HepG2 (cell line): ENCODE measurements around the gene RCN1. TPM values are rescaled to one million over a fixed set of nuclear protein-coding genes. Genes with fewer than 3 reads are reported as not detected.
"Not testable (repeated sequence)": the region's sequence is repeated elsewhere in the genome, so short reads cannot be mapped to it uniquely, and the experiment has no call there.

Experiments
- ATAC-seq: fragments of 200-7000 bp; cut with Tn5 transposase; 3 replicates; pipeline ENCODE4 v1.9.1; 2020; ENCODE audit warnings: mild to moderate bottlenecking, moderate library complexity
- BruUV-seq: library from RNA; stranded (reverse); fragments of 400-500 nt; replicated peaks from 2 replicates; lab custom pipeline; 2021; lab: Mats Ljungman, UMichigan
- CTCF ChIA-PET: fragments of 300-600 bp; formaldehyde crosslinking; extraction: SDS; loops from one replicate; lab custom pipeline; 2021; ENCODE audit warnings: low total read pairs, inconsistent platforms, low intra/inter-chr PET ratio; lab: Yijun Ruan, JAX
- POLR2A ChIA-PET: fragments of 350-600 bp; sonication (Branson Sonifier 250); formaldehyde crosslinking; loops from one replicate; lab custom pipeline; 2020; ENCODE audit warnings: antibody characterized with exemption, inconsistent platforms; lab: Yijun Ruan, JAX
- DNase-seq: peaks from one replicate; pipeline ENCODE4 v3.0.0-alpha.2; 2015; ENCODE audit warnings: low spot score
- FAIRE-seq: peaks from 3 replicates; lab custom pipeline; 2011; peaks lifted over from hg19 to GRCh38; lab: Jason Lieb, UNC
- H2AFZ ChIP-seq: one replicate; pipeline ENCODE4 v1.6.1; 2011; ENCODE audit warnings: low read length, inconsistent platforms
- H3K27ac ChIP-seq: fragments of 300-600 bp; 3 replicates; pipeline ENCODE4 v1.8.0; 2011; ENCODE audit warnings: mixed run types, mild to moderate bottlenecking, mixed read lengths, low read length, inconsistent platforms; ENCODE audit not compliant: insufficient read depth; ENCODE audit errors: extremely low read length
- H3K27me3 ChIP-seq, 2 experiments: fragments of 200-600 bp in 1 of 2; 2 replicates in 1 of 2; 3 replicates in 1 of 2; pipeline versions ENCODE4 v1.6.0 to v1.8.0; 2011; ENCODE audit warnings: low read length in 2 of 2, mild to moderate bottlenecking in 2 of 2, moderate library complexity in 2 of 2, inconsistent platforms in 1 of 2; ENCODE audit not compliant: insufficient read depth in 2 of 2, control insufficient read depth in 1 of 2
- H3K36me3 ChIP-seq, 2 experiments: fragments of 200-600 bp in 1 of 2; replicated peaks in 1 of 2; 2 replicates in 1 of 2; 3 replicates in 1 of 2; pipeline versions ENCODE4 v1.5.1 to v1.8.0; 2011; ENCODE audit warnings: low read length in 2 of 2, inconsistent platforms in 1 of 2; ENCODE audit not compliant: insufficient read depth in 2 of 2, control insufficient read depth in 1 of 2
- H3K4me1 ChIP-seq: 2 replicates; pipeline ENCODE4 v1.5.1; 2012; ENCODE audit warnings: low read length, inconsistent platforms; ENCODE audit not compliant: insufficient read depth
- H3K4me2 ChIP-seq: 2 replicates; pipeline ENCODE4 v1.6.0; 2011; ENCODE audit warnings: low read depth, low read length, inconsistent platforms
- H3K4me3 ChIP-seq, 3 experiments: fragments of 200-600 bp in 1 of 3; sonication (generic), shearing (Covaris generic) in 1 of 3; replicated peaks in 1 of 3; 2 replicates each; pipeline ENCODE4 v1.5.1; 2011 to 2016; ENCODE audit warnings: low read length in 3 of 3, inconsistent platforms in 2 of 3, low read depth in 2 of 3, mild to moderate bottlenecking in 2 of 3, control low read depth in 1 of 3, mixed read lengths in 1 of 3; ENCODE audit not compliant: insufficient read depth in 1 of 3
- H3K79me2 ChIP-seq: one replicate; pipeline ENCODE4 v1.6.1; 2011; ENCODE audit warnings: low read length, inconsistent platforms; ENCODE audit not compliant: insufficient read depth
- H3K9ac ChIP-seq: 2 replicates; pipeline ENCODE4 v1.6.0; 2011; ENCODE audit warnings: mild to moderate bottlenecking, low read depth, low read length, inconsistent platforms; ENCODE audit not compliant: insufficient read depth
- H3K9me3 ChIP-seq: 2 replicates; pipeline ENCODE4 v1.5.1; 2012; ENCODE audit warnings: mild to moderate bottlenecking, low read length
- H4K20me1 ChIP-seq: 2 replicates; pipeline ENCODE4 v1.6.0; 2011; ENCODE audit warnings: inconsistent platforms, mild to moderate bottlenecking, low read length, moderate library complexity; ENCODE audit not compliant: insufficient read depth
- CREB1 ChIP-seq, 2 experiments: fragments of 450-650 bp in 1 of 2; IDR thresholded peaks; 2 replicates each; pipeline ENCODE4 v1.6.1; 2016 to 2017; ENCODE audit warnings: control low read depth in 1 of 2, mild to moderate bottlenecking in 1 of 2, missing compliant biosample characterization in 1 of 2, missing genetic modification characterization in 1 of 2
- FOXJ3 ChIP-seq: sonication (generic); formaldehyde crosslinking; IDR thresholded peaks from 2 replicates; pipeline ENCODE4 v1.4.0; 2020; ENCODE audit warnings: missing genetic modification reagents, mild to moderate bottlenecking, borderline replicate concordance
- FOXP1 ChIP-seq, 2 experiments: fragments of 450-650 bp in 1 of 2; IDR thresholded peaks; 2 replicates each; pipeline ENCODE4 v1.6.1; 2017 to 2018; ENCODE audit warnings: antibody characterized with exemption in 1 of 2
- GFI1 ChIP-seq: sonication (generic); formaldehyde crosslinking; IDR thresholded peaks from 2 replicates; pipeline ENCODE4 v1.5.0; 2020; ENCODE audit warnings: missing genetic modification reagents, mild to moderate bottlenecking, borderline replicate concordance
- JDP2 ChIP-seq: sonication (generic); formaldehyde crosslinking; IDR thresholded peaks from 2 replicates; pipeline ENCODE4 v1.8.1; 2022; ENCODE audit warnings: missing genetic modification reagents, borderline replicate concordance
- POLR2AphosphoS5 ChIP-seq: IDR thresholded peaks from 2 replicates; pipeline ENCODE4 v1.6.1; 2012; ENCODE audit warnings: low read depth, low read length
- TBL1XR1 ChIP-seq: fragments of 150-350 bp; IDR thresholded peaks from 2 replicates; pipeline ENCODE4 v1.6.1; 2014; ENCODE audit warnings: borderline replicate concordance, low read length; ENCODE audit not compliant: partially characterized antibody
- ZFY ChIP-seq: sonication (generic); formaldehyde crosslinking; IDR thresholded peaks from 2 replicates; pipeline ENCODE4 v1.4.0; 2020; ENCODE audit warnings: missing genetic modification reagents
- ZNF556 ChIP-seq: sonication (generic); formaldehyde crosslinking; IDR thresholded peaks from 2 replicates; pipeline ENCODE4 v1.4.0; 2020; ENCODE audit warnings: mild to moderate bottlenecking, missing genetic modification reagents, borderline replicate concordance
- ZNF879 ChIP-seq: sonication (generic); formaldehyde crosslinking; IDR thresholded peaks from 2 replicates; pipeline ENCODE4 v1.8.1; 2023; ENCODE audit warnings: missing genetic modification reagents
- WGBS: methylation state at CpG from one replicate; pipeline ENCODE4 v1.1.6; 2017; ENCODE audit warnings: low lambda C conversion rate; 5-methylcytosine and 5-hydroxymethylcytosine counted together
- in situ Hi-C: cut with HindIII; loops from 2 replicates; pipeline ENCODE4 v1.10.0; 2017; ENCODE audit warnings: low pct_unique_long_range_greater_than_20kb; ENCODE audit not compliant: extremely low pct_ligation_motif_present
- intact Hi-C: fragments of 100-400 bp; cut with micrococcal nuclease; formaldehyde crosslinking; loops from one replicate; pipeline ENCODE4 v1.10.0; 2022; ENCODE audit not compliant: unreplicated experiment
- polyA plus RNA-seq, 8 experiments: library from polyadenylated mRNA; depleted of rRNA in 3 of 8; stranded (reverse) in 7 of 8; unstranded in 1 of 8; fragments of >200 nt; fragmentation: Illumina TruSeq in 4 of 8; extraction: Trizol in 4 of 8; gene quantifications; 2 replicates each; pipeline versions ENCODE4 v1.2.1 to v1.2.3, GENCODE V29; 2011 to 2016; ENCODE audit warnings: low read depth in 4 of 8, missing spikeins in 1 of 8, mixed read lengths in 1 of 8; ENCODE audit not compliant: insufficient read depth in 1 of 8
- total RNA-seq, 5 experiments: library from RNA; depleted of rRNA; stranded (reverse); fragments of >200 nt; fragmentation: Illumina TruSeq; extraction: Trizol; gene quantifications; 2 replicates each; pipeline ENCODE4 v1.2.3, GENCODE V29; 2016; ENCODE audit warnings: low read depth in 1 of 5
- TF ChIP-seq, protein P1 (sequence below): sonication (generic); formaldehyde crosslinking; IDR thresholded peaks from 2 replicates; pipeline ENCODE4 v1.4.0; 2020; ENCODE audit warnings: missing genetic modification reagents, borderline replicate concordance
- TF ChIP-seq, protein P2 (sequence below): sonication (generic); formaldehyde crosslinking; conservative IDR thresholded peaks from 2 replicates; pipeline ENCODE4 v1.5.0; 2020; ENCODE audit warnings: missing genetic modification reagents
- TF ChIP-seq, protein P3 (sequence below): sonication (generic); formaldehyde crosslinking; IDR thresholded peaks from 2 replicates; pipeline ENCODE4 v1.9.0; 2021; ENCODE audit warnings: missing genetic modification reagents, borderline replicate concordance
- TF ChIP-seq, protein P4 (sequence below): sonication (generic); formaldehyde crosslinking; conservative IDR thresholded peaks from 2 replicates; pipeline ENCODE4 v1.4.0; 2020; ENCODE audit warnings: missing genetic modification reagents

Gene RCN1
- total and polyA plus RNA-seq, 2 of the 13 experiments (the other 11 are each of a cell fraction or from before 2014, with no cell fraction given) = 22.0 to 28.5 TPM

DNA sequence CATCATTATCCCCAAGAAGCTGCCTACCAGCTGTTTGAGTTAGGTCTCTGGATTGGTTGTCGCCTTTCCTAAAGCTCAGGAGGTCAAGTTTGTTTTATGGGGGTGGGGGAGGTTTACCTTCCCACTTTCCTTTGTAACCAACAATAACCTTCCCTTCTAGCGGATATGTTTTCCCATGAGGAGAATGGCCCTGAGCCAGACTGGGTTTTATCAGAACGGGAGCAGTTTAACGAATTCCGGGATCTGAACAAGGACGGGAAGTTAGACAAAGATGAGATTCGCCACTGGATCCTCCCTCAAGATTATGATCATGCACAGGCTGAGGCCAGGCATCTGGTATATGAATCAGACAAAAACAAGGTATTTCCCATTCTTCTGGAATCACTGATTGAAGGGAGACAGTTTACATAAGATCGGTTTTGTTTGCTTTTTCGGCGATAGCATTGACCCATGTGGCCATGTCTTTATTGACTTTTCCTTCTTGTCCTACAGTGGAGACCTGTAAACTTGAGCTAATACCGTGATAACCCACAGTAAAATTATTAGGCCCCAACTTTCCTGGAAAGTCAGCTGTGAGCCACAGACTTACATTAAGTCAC is 12.3 kb downstream of the RCN1 start (continued):
- TF ChIP-seq, protein P1, sequence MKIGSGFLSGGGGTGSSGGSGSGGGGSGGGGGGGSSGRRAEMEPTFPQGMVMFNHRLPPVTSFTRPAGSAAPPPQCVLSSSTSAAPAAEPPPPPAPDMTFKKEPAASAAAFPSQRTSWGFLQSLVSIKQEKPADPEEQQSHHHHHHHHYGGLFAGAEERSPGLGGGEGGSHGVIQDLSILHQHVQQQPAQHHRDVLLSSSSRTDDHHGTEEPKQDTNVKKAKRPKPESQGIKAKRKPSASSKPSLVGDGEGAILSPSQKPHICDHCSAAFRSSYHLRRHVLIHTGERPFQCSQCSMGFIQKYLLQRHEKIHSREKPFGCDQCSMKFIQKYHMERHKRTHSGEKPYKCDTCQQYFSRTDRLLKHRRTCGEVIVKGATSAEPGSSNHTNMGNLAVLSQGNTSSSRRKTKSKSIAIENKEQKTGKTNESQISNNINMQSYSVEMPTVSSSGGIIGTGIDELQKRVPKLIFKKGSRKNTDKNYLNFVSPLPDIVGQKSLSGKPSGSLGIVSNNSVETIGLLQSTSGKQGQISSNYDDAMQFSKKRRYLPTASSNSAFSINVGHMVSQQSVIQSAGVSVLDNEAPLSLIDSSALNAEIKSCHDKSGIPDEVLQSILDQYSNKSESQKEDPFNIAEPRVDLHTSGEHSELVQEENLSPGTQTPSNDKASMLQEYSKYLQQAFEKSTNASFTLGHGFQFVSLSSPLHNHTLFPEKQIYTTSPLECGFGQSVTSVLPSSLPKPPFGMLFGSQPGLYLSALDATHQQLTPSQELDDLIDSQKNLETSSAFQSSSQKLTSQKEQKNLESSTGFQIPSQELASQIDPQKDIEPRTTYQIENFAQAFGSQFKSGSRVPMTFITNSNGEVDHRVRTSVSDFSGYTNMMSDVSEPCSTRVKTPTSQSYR (CRISPR knock-in tag) = peak; percentile 87
- TF ChIP-seq CREB1, FOXP1 (IDR thresholded peaks at IDR 0.05): not testable (repeated sequence)
- TF ChIP-seq CREB1 (CRISPR knock-in tag; IDR thresholded peaks at IDR 0.05) (peak; percentile 61; the same call in 1 of the 2 replicates), GFI1 (CRISPR knock-in tag) (peak; percentile 94), FOXP1 (CRISPR knock-in tag; IDR thresholded peaks at IDR 0.05) (peak; percentile 53), ZNF556 (peak; percentile 64; the same call in 1 of the 2 replicates)
- TF ChIP-seq, all 625 proteins: peak for 115; not testable (repeated sequence) for 510

DNA sequence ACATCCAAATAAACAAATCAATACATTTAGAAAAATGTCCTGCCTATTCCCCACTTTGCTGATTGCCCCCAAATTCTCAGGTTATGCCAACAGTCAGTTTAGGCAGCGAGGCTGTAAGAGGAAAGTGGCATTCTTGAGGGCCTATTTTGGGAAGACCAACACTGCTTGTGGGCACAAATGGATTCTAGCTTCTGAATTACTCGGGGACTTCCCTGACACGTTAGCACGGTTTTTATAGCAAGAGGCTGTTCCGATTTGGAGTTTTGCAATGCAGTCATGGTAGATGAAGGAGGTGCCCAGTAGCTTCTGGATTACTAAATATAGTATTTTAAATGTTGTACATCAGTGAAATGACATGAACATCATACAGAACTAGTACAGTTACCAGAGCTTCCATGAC is 13.1 kb downstream of the RCN1 start:
- intact Hi-C loops (loop anchor here (1.0 kb wide), 1 partner anchor 11 kb away; no protein-coding TSS in a partner anchor), in situ Hi-C loops (no loop called here)
- H3K4me1 ChIP-seq = peaks cover 17% of the 10 kb centered on the region
- WGBS = 98% methylated on average over 5 of the region's 5 CpGs
- no TSS peak for BruUV-seq
- no peak for FAIRE-seq
- ChIA-PET CTCF (no interaction called here), POLR2A (interaction anchor here (2.6 kb wide), 1 partner anchor 13 kb away, joined by 12 read pairs; the partner anchor contains the start of gene RCN1)
- no peak overlapping the region for H3K9ac ChIP-seq
- no peak overlapping the region for H3K4me3 ChIP-seq
- ATAC-seq = no peak
- H4K20me1 ChIP-seq = peaks cover 17% of the 10 kb centered on the region
- TF ChIP-seq, protein P2, sequence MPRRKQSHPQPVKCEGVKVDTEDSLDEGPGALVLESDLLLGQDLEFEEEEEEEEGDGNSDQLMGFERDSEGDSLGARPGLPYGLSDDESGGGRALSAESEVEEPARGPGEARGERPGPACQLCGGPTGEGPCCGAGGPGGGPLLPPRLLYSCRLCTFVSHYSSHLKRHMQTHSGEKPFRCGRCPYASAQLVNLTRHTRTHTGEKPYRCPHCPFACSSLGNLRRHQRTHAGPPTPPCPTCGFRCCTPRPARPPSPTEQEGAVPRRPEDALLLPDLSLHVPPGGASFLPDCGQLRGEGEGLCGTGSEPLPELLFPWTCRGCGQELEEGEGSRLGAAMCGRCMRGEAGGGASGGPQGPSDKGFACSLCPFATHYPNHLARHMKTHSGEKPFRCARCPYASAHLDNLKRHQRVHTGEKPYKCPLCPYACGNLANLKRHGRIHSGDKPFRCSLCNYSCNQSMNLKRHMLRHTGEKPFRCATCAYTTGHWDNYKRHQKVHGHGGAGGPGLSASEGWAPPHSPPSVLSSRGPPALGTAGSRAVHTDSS = no peak
- no peak for TF ChIP-seq POLR2AphosphoS5
- no peak for TF ChIP-seq ZFY (CRISPR knock-in tag)
- TF ChIP-seq, protein P3, sequence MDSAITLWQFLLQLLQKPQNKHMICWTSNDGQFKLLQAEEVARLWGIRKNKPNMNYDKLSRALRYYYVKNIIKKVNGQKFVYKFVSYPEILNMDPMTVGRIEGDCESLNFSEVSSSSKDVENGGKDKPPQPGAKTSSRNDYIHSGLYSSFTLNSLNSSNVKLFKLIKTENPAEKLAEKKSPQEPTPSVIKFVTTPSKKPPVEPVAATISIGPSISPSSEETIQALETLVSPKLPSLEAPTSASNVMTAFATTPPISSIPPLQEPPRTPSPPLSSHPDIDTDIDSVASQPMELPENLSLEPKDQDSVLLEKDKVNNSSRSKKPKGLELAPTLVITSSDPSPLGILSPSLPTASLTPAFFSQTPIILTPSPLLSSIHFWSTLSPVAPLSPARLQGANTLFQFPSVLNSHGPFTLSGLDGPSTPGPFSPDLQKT (CRISPR knock-in tag) = no peak
- TF ChIP-seq TBL1XR1 = no peak
- TF ChIP-seq JDP2 (CRISPR knock-in tag) = no peak
- no peak for TF ChIP-seq ZNF879 (CRISPR knock-in tag)
- TF ChIP-seq, protein P4, sequence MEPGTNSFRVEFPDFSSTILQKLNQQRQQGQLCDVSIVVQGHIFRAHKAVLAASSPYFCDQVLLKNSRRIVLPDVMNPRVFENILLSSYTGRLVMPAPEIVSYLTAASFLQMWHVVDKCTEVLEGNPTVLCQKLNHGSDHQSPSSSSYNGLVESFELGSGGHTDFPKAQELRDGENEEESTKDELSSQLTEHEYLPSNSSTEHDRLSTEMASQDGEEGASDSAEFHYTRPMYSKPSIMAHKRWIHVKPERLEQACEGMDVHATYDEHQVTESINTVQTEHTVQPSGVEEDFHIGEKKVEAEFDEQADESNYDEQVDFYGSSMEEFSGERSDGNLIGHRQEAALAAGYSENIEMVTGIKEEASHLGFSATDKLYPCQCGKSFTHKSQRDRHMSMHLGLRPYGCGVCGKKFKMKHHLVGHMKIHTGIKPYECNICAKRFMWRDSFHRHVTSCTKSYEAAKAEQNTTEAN = no peak
- TF ChIP-seq FOXJ3 = no peak
- H3K79me2 ChIP-seq = no peaks in the 10 kb centered on the region
- H3K4me2 ChIP-seq = no peak overlapping the region
- no peaks in the 10 kb centered on the region for H3K9me3 ChIP-seq
- H3K27me3 ChIP-seq = peaks cover 0 to 12% of the 10 kb centered on the region in 2 experiments; a peak in 4 of 5 replicates
- no peak overlapping the region for H3K27ac ChIP-seq
- no peak for DNase-seq
- no peak overlapping the region for H2AFZ ChIP-seq
- H3K36me3 ChIP-seq = peaks cover 0 to 4% of the 10 kb centered on the region in 2 experiments; a peak in 1 of 5 replicates
